Mammary microvascular endothelial cell (primary cell): ENCODE results near the gene GAS2L2. TPM values are rescaled to one million over a fixed set of nuclear protein-coding genes. Genes with fewer than 3 reads are reported as not detected.

Experiments
- total RNA-seq: library from RNA; depleted of rRNA; stranded (reverse); fragments of >200 nt; gene quantifications from 2 replicates; pipeline ENCODE4 v1.2.3, GENCODE V29; 2015

The GAS2L2 gene
- total RNA-seq: not detected in 2 replicates

GRCh38 chr17:35752945-35753764 lies at the start of gene GAS2L2:
GAS2L2 (minus strand) TSS chr17:35753239; CDS start chr17:35752850, 389 bp downstream.

GRCh38 chr17:35795007-35795870 lies 42.2 kb upstream of the GAS2L2 start, which contains the start of gene MMP28:
MMP28 (minus strand) TSS chr17:35795641; CDS start chr17:35795377, 264 bp downstream.

GRCh38 chr17:35760587-35760986 lies 7.5 kb upstream of the GAS2L2 start, which contains the start of gene C17orf50:
C17orf50 (plus strand) TSS chr17:35760887; CDS start chr17:35760942, 55 bp downstream.

GRCh38 chr17:35731239-35731916 lies 21.7 kb downstream of the GAS2L2 start, which contains the start of gene RASL10B:
RASL10B (plus strand) TSS chr17:35731639; CDS start chr17:35735185, 3,546 bp downstream.

Other genes starting within 250 kb of the GAS2L2 start
- under 0.01 TPM in 1 of 2 replicates, not detected in the other for gene SLFN12L, start 215.6 kb downstream of the GAS2L2 start, total RNA-seq
- not detected in 2 replicates for gene SLFN14, start 192.4 kb downstream of the GAS2L2 start, total RNA-seq
- 4.0 and 5.8 TPM in 2 replicates for gene PEX12, start 174.7 kb downstream of the GAS2L2 start, total RNA-seq
- gene AP2B1, start 165.9 kb downstream of the GAS2L2 start, total RNA-seq: 92.9 and 105 TPM in 2 replicates
- 0.07 TPM in 1 of 2 replicates, not detected in the other for gene RASL10B, start 21.6 kb downstream of the GAS2L2 start, total RNA-seq
- gene C17orf50, start 7.6 kb upstream of the GAS2L2 start, total RNA-seq: not detected in 2 replicates
- 0.07 and 0.44 TPM in 2 replicates for gene MMP28, start 42.4 kb upstream of the GAS2L2 start, total RNA-seq
- 21.8 and 28.8 TPM in 2 replicates for gene TAF15, start 56.2 kb upstream of the GAS2L2 start, total RNA-seq
- not detected in 2 replicates for gene HEATR9, start 115.7 kb upstream of the GAS2L2 start, total RNA-seq
- gene CCL5, start 127.1 kb upstream of the GAS2L2 start, total RNA-seq: 4.7 and 5.0 TPM in 2 replicates
- gene RDM1, start 177.5 kb upstream of the GAS2L2 start, total RNA-seq: 0.20 and 0.80 TPM in 2 replicates
- not detected in 2 replicates for gene LYZL6, start 190.5 kb upstream of the GAS2L2 start, total RNA-seq
- not detected in 2 replicates for gene CCL16, start 228.3 kb upstream of the GAS2L2 start, total RNA-seq
- 0.80 and 4.8 TPM in 2 replicates for gene CCL14, start 233.5 kb upstream of the GAS2L2 start, total RNA-seq
- gene CCL15, start 248.3 kb upstream of the GAS2L2 start, total RNA-seq: not detected in 2 replicates